Frontal cortex (tissue), 4 donors: Measurements from ENCODE around the gene EFCAB6. TPM values are rescaled to one million over a fixed set of nuclear protein-coding genes. Genes with fewer than 3 reads are reported as not detected.
A peak's percentile ranks its signal among the peaks of the same experiment; 100 is the strongest.

ENCODE experiments used
- DNase-seq, 2 donors: peaks; one replicate each; pipeline ENCODE4 v3.0.0; 2012; ENCODE audit warnings: low spot score in 2 of 2
- FAIRE-seq: peaks from 2 replicates; lab custom pipeline; 2012; peaks lifted over from hg19 to GRCh38; lab: Jason Lieb, UNC
- total RNA-seq: library from RNA; depleted of rRNA; stranded (reverse); fragments of >200 nt; gene quantifications from one replicate; pipeline ENCODE4 v1.2.3, GENCODE V29; 2014
- donor health status: control.
- donor health status: control.
- donor health status: control.

EFCAB6 gene
- total RNA-seq, 1 donor from 2014 or later: 9.4 TPM

DNA sequence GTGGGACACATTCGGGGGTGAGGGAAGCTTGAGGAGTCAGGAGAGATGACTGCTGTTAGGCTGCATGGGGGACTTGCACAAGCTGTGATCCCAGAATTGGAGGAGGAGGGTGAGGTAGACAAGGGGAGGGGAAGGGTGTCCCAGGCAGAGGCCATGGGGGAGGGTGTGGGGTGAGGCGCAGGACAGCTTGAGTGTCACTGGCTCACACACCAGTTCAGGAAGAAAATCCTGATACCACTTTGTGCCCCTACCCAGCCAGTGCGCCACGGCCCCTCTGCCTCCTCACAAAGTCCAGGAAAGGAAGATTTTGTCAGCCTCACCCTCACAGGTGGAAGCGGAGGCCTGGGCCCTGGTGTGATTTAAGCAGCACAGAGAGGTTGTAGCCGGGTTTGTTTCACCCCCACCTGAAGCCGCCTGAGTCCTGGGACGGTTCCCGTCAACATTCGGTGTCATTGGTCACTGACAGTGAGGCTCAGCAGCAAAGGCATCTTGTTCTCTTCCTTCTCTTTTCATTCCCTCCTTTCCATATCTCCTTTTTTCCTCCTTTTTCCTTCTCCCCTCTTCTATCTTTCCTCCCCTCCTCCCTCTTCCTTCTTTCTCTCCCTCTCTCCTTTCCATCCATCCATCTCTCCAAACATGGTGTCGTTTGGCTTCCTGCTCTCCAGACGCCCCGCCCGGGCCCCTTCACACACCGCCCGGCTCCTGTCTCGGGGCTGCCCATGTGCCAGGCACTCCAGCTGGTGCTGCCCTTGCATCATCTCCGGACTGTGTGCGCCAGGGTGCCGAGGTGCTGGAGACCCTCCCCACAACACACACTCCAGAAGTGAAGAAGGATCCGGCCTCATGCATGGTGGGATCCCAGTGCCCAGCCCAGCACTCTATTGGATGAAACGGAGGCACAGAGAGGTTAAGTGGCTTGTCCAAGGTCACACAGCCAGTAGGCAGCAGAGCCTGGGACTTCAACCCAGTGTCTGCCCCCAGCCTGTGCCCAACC is 311.0 kb downstream of the EFCAB6 start:
- DNase-seq (no peak), FAIRE-seq (no peak)

GRCh38 chr22:43498856-43499253 is 313.2 kb downstream of the EFCAB6 start:
- DNase-seq (no peak), FAIRE-seq (no peak)

DNA sequence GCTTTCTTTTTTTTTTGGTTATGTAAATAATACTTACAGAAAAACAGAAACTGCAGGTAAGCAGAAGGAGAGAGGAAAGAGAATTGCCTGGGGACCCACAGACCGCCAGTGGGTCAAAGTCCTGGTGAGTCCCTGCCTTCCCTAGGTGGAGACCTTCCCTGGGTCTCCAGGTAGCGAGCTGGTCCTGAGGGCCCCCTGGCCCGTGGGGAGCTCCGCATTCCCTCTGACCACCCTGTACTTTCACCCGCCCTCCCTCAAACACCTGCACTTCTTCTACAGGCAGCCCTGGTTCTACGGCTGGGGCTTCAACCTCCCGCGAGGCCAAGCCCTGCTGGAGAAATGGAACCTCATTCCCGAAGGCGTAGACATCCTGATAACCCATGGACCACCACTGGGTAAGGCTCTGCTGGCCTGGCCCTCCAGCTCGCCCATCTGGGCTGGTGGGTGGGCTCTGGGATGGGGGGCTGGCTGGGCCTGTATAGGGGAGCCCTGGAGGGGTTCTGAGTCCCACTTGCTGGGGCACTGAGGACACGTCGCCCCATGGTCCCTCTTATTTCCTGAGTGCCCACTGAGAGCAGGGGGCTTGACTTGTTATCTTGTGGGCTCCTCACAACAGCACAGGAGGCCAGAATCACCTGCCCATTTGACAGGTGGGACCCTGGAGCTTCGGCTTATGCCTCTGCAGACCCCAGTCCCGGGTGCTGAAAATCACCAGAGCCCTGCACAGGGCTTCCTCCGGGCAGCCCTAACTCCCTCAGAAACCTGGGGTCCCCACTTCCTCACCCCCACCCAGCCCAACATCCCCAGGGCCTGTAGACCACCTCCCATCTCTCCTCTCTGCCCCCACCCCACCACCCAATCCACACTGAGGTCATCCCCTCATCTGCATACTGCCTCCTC is 313.9 kb downstream of the EFCAB6 start:
- DNase-seq (no peak), FAIRE-seq (no peak)

GRCh38 chr22:43493297-43493696 is 318.8 kb downstream of the EFCAB6 start:
- FAIRE-seq (no peak), DNase-seq (no peak)

DNA sequence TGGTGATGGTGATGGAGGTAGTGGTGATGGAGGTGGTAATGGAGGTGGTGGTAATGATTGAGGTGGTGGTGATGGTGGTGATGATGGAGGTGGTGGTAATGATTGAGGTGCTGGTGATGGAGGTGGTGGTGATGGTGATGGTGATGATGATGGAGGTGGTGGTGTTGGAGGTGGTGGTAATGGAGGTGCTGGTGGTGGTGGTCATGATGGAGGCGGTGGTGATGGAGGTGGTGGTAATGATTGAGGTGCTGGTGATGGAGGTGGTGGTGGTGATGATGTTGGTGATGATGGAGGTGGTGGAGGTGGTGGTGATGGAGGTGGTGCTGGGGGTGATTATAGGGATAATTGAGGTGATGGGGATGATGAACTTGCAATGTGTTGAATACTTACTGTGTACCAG is 320.4 kb downstream of the EFCAB6 start:
- DNase-seq: no peak
- no peak for FAIRE-seq

DNA sequence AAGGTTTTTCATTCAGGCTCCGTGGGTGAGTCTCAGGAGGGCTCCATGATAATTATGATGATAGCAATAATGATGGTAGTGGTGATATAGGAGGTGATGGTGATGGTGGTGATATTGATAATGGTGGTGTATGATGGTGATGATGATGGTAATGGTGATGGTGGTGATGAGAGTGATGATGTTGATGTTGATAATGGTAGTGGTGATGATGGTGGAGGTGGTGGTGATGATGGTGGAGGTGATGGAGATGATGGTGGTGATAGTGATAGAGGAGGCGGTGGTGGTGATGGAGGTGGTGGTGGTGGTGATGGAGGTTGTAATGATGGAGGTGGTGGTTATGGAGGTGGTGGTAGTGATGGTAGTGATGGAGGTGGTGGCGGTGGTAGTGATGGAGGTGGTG is 320.9 kb downstream of the EFCAB6 start:
- no peak for FAIRE-seq
- DNase-seq: no peak

- FAIRE-seq (no peak), DNase-seq (no peak)
These were observed 321.8 kb downstream of the EFCAB6 start for GRCh38 chr22:43490311-43490710.

DNA sequence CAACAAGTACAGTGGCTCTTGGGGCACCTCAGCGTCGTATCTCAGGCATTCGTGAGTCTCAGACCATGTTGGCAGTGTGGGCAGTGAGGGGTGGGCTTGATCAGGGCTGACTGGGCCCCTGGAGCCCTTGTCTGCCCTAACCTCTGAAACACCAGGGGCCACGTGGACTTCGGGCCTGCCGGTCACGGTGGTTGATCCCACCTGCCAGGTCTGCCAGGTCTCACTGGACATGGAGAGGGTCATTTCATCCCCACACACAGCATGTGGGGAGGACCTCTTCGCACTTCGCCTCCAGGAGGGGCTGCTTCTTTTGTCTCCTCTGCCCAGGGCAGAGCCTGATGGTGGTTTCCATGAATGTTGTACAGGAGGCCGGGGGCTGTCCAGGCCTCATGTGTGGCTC is 323.2 kb downstream of the EFCAB6 start:
- DNase-seq (no peak), FAIRE-seq (no peak)

DNA sequence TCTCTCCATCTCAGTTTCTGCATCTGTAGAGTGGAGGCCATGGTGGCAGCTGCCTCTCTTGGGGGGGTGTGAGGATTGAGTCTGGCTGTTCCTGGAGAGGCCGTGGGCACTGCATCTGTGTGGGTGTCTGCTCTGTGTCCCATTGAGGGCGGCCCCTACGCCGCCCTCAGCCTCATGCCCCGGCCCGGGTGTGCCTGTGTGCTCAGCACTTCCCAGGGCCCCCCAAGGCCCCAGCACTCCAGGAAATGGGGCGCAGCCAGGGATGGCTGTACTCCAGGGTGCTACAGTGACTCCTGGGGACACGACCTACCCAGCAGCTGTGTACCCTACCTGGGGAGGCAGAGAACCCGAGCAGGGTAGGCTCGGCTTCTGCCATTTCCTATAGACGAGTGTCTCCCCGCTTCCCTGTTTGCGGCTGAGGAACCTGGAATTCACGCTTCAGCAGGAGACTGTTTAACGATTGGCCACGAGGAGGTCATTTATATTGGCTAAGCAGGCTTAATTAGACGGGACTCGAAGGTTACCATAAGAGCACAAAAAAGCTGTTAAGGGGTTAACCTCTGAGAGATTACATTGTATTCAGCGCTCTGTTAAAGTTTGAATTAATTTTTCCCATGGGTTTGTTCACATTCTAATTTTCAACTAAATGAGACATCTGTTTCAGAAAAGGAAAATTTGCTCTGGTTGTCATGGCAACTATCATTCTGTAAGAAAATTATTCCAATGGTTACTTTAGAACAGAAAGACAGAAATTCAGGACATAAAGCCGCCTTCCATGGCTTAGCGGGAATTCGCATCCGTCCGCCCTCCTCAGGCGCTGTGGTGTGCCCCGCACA is 323.9 kb downstream of the EFCAB6 start:
- FAIRE-seq: no peak
- DNase-seq: no peak

DNA sequence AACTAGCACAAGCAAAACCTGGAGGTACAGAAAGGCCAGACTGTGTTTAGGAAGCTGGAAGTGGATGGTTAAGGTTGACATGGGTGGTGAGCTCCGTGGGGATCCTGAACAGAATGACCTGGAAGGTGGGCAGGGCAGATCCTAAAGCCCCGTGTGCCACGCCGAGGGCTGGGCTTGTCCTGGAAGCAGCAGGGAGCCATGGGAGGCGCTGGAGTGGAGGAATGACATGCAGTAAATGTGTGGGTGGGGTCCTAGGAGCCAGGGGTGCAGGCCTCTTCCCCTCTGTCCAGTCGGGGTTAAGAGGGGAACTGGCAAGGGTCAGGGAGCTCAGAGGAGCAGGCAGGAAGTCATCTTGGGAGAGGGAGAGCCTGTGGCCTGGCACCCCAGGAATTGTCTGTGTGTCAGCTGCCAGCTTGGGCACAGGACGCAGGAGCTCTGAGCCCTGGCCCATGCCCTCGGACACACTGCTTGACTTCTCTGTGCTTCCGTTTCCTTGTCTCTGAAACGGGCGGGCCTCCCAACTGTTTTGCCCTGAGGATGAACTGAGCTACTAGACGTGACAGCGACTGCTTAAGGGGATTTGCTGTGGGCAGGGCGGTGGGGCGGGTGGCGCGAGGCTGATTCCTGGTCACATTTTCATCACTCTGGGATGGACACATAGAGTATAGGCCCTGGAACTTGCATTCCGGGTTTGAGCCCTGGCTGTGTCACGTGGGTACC is 324.6 kb downstream of the EFCAB6 start:
- FAIRE-seq (no peak), DNase-seq (no peak)

- DNase-seq (no peak), FAIRE-seq (no peak)
These were observed 326.5 kb downstream of the EFCAB6 start for GRCh38 chr22:43485502-43486089.

DNA sequence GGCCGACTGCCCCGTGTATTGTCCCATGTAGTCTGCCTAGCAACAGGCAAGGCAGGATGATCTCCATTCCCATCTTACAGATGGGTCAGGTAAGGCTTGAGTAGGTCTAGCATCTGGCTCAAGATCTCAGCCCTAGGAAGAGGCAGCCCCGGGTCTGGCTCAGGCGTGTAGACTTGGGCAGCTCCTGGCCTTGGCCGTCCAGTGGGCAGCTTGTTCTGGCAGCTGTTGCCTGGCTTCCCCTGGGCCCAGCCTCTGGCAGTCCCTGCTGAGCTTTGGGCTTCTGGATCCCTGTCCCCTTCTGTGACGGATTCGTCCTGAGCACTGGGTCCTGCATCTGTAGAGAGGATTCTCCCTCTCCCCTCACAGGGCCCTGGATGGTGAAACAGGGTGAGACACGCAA is 327.9 kb downstream of the EFCAB6 start:
- no peak for DNase-seq
- no peak for FAIRE-seq

DNA sequence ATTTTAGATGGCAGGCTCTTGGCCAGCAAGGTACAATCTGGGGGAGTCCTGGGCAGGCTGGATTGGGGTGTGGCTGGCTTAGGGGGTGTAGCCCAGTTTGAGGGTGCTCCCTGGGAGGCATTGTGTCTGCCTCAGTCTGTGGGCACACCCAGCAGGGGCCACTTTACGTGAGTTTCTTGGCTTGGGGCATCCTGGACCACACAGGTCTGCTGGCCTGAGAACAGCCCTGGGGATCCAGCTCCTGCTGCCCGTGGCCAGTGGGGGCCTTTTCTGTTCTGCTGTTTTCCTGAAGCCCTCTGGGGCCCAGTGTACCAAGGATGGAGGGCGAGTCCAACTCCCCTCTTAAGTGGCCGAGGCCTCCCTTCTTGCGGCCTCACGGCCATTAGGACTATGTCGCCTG is 328.4 kb downstream of the EFCAB6 start:
- no peak for FAIRE-seq
- DNase-seq: no peak

DNA sequence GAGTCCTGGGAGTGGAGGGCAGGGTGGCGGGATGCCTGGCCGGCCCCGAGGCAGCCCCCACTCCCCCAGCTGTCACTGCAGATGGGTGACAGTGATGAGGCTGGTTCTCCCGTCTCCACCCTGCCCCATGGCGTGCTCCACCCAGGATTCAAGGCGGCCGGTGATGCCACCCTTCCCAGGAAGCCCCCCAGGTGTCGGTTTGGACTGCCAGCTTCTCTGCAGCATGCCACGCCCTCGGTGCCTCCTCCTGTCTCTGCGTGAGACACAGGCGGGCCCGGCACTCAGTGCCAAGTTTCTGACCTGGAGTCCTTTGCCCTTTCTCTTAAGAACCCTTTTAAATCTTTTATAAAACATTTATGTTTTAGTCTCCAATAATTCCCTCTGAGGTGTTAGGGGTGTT is 328.8 kb downstream of the EFCAB6 start:
- FAIRE-seq (no peak), DNase-seq (no peak)

GRCh38 chr22:43482318-43482625 is 329.8 kb downstream of the EFCAB6 start:
- FAIRE-seq (no peak), DNase-seq (no peak)

GRCh38 chr22:43481568-43482317 is 330.4 kb downstream of the EFCAB6 start:
- peak in 1 of 2 donors; percentile 32 for DNase-seq
- no peak for FAIRE-seq

DNA sequence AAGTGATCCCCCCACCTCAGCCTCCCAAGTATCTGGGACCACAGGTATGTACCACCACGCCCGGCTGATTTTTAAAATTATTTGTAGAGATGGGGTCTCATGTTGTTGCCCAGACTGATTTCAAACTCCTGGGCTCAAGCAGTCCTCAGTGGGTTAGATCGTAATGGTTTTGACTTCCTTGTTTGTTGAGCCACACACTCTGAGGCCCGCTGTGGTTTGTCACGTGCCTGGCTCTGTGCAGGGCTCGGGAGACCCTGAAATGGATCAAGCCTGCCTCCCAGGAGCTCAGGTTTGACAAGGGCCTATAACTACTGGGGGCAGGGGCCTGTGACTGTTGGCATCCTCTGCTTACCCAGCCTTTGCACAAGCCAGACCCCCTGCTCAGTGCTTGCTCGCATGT is 332.1 kb downstream of the EFCAB6 start:
- no peak for FAIRE-seq
- no peak for DNase-seq

DNA sequence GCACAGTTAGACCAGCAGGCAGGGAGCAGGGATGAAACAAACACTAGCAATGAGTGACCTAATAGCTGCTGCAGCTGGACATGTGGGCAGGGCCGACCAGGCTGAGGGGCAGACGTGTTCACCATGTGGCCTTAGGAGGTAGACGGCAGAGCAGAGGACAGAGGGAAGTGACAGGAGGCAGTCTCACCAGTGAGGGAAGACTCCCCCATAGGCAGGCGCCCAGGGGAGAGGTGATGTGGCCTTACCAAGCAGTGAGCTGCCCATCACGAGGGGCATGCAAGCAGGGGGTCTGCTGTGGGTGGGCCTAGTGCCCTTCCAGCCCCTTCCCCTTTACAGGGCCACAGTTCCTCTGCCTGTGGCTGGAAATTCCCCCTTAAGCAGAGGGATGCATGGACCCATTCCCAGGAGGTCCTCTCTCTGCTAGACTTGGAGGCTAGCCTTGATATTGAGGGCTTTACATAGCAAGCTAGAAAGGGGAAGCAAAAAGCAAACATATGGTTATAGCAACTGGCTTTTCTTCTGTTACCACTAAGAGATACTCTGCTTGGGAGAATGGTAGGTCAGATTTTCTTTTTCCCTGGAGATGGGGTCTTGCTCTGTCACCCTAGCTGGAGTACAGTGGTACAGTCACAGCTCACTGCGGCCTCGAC is 332.7 kb downstream of the EFCAB6 start:
- FAIRE-seq: no peak
- no peak for DNase-seq
